ENCODE results near the gene ADORA1. TPM values are rescaled to one million over a fixed set of nuclear protein-coding genes. Genes with fewer than 3 reads are reported as not detected.
A peak's percentile ranks its signal among the peaks of the same experiment; 100 is the strongest.

Gene ADORA1
- total RNA-seq, result not detected

GRCh38 chr1:203127666-203128430 lies at the start of gene ADORA1:
Gene ADORA1 (plus strand): TSS chr1:203127726. CDS start chr1:203128842, 1,116 bp downstream.
- Mint-ChIP-seq H3K36me3 (no peaks in the 10 kb centered on the region), H3K27me3 (peaks cover 50% of the 10 kb centered on the region), H3K9me3 (ENCODE audit: low read depth) (no peaks in the 10 kb centered on the region), H3K4me1 (no peaks in the 10 kb centered on the region), H3K4me3 (no peak within 1 kb of the TSS), H3K27ac (no peak within 1 kb of the TSS)
- CTCF ChIA-PET, result interaction anchor here (0.7 to 1.5 kb wide), 3 partner anchors 42 to 87 kb away, joined by 3 to 5 read pairs (median 4); partner anchors contain the start of gene MYOG
- ATAC-seq (peak; percentile 42), DNase-seq (peak; percentile 35)

DNA sequence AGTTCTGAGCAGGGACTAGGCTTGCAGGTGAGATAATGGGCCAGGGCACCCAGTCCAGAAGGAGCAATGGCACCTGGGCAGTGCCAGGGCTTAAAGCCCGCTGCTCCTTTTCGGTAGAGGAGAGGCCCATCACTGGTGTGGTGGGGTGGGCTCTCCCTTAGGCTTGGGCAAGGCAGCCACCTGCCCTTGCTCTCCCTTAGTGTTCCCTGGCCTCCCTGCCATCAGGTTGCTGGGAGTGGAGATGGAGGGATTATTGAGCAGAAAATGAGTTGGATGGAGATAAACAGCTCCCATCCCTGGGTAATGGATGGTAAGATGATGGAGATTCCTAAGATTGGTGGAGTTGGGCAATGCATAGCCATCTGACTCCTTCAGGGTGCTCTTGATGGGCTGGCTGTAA lies 49.6 kb upstream of the ADORA1 start:
- no peak for ATAC-seq
- no peak for DNase-seq
- Mint-ChIP-seq H3K4me1 (peaks cover 4% of the 10 kb centered on the region), H3K36me3 (peaks cover 5% of the 10 kb centered on the region), H3K27me3 (peaks cover 58% of the 10 kb centered on the region), H3K9me3 (ENCODE audit: low read depth) (no peaks in the 10 kb centered on the region), H3K27ac (no peak overlapping the region), H3K4me3 (no peak overlapping the region)
- CTCF ChIA-PET, result interaction anchor here (1.0 to 1.8 kb wide), 3 partner anchors 38 to 138 kb away, joined by 3 to 8 read pairs (median 4); no protein-coding TSS in a partner anchor

DNA sequence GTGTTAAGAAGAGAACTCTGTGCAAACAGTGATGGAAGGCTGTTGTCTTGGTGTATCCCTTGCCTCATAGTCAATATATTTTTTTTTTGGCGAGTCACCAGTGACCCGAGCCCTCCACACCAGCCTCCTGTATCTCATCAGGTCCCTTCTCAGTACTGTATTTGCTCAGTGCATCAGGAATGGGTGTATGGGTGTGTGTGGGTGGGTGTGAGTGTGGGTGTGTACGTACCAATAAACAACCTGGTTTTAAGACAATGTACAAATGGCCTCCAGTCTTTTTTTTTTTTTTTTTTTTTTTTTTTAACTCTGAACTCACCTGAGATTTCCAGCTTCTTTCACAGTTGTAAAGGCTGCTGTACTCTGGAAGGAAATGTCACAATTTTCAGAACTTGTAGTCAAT lies 49.0 kb upstream of the ADORA1 start:
- peaks cover 52% of the 10 kb centered on the region for H3K27me3 Mint-ChIP-seq
- no peak overlapping the region for H3K4me3 Mint-ChIP-seq
- no peaks in the 10 kb centered on the region for H3K9me3 Mint-ChIP-seq (ENCODE audit: low read depth)
- ATAC-seq, result no peak
- no peak for DNase-seq
- CTCF ChIA-PET, result interaction anchor here (1.5 kb wide), 1 partner anchor 138 kb away, joined by 3 read pairs; no protein-coding TSS in a partner anchor
- H3K4me1 Mint-ChIP-seq, result peaks cover 4% of the 10 kb centered on the region
- H3K36me3 Mint-ChIP-seq, result peaks cover 5% of the 10 kb centered on the region
- no peak overlapping the region for H3K27ac Mint-ChIP-seq

GRCh38 chr1:203080456-203080855 lies 47.1 kb upstream of the ADORA1 start:
- DNase-seq (no peak), ATAC-seq (no peak)
- no peak overlapping the region for H3K27ac Mint-ChIP-seq
- H3K27me3 Mint-ChIP-seq, result peaks cover 36% of the 10 kb centered on the region
- H3K36me3 Mint-ChIP-seq, result peaks cover 3% of the 10 kb centered on the region
- H3K4me1 Mint-ChIP-seq, result peaks cover 4% of the 10 kb centered on the region
- H3K4me3 Mint-ChIP-seq, result no peak overlapping the region
- H3K9me3 Mint-ChIP-seq (ENCODE audit: low read depth), result no peaks in the 10 kb centered on the region
- CTCF ChIA-PET, result interaction anchor here (2.3 kb wide), 1 partner anchor 40 kb away, joined by 8 read pairs; no protein-coding TSS in a partner anchor

DNA sequence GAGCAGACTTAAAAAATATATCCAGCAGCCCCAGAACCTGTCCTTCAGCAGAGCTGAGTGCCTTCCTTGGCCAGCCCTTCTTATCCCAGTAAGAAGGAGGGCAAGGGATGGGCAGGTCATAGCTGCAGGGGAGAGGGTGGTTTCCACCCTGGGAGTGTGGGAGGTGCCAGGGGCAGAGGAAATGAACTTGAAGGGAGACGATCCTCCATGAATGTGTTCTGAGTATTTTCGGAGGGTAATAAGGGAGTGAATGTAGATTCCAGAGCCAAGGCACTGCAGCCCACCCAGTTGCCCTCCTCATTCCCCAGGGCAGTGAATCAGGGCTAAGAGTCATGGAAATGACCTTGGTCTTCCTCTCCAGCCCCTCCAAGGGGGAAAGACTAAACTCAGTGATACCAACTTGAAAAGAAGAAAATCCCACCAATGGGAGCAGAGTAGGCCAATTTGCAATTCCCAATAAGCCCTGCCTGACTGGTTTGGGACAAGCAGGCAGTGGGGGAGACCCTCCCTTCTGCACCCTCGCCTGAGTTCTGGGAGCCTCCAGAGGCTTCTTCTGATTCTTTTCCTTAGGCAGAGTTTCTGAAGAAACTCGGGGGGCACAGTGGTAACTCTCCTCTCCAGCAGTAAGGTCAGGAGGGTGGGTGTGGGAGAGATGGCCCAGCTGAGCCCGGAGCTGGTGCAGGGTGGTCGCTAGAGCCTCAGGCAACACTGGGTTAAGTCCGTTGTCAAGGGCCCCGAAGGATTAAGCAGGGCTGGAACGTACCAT lies 45.9 kb upstream of the ADORA1 start:
- CTCF ChIA-PET, result interaction anchor here (1.3 to 3.0 kb wide), 3 partner anchors 17 to 90 kb away, joined by 3 to 10 read pairs (median 8); no protein-coding TSS in a partner anchor
- no peak overlapping the region for H3K27ac Mint-ChIP-seq

DNA sequence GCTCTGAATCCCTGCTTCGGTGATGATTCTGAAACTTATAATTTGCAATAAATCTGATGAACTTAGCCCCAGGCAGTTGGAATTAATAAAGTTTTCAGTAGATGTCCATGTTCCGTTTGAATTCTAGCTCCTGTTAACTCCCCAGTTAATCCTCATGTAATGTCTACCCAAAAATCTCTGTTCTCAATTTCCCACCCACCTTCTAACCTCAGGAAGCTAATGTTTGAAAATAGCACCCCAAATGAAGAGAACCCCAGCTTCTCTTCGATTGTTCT lies 45.4 kb upstream of the ADORA1 start:
- no peak for DNase-seq
- no peak for ATAC-seq
- Mint-ChIP-seq H3K9me3 (ENCODE audit: low read depth) (no peaks in the 10 kb centered on the region), H3K27me3 (peaks cover 23% of the 10 kb centered on the region), H3K27ac (no peak overlapping the region), H3K36me3 (no peaks in the 10 kb centered on the region), H3K4me1 (no peaks in the 10 kb centered on the region), H3K4me3 (no peak overlapping the region)
- CTCF ChIA-PET, result interaction anchor here (1.3 to 3.0 kb wide), 3 partner anchors 18 to 90 kb away, joined by 3 to 10 read pairs (median 8); no protein-coding TSS in a partner anchor

More for the DNA sequence above, 45.9 kb upstream of the ADORA1 start:
- no peaks in the 10 kb centered on the region for H3K9me3 Mint-ChIP-seq (ENCODE audit: low read depth)
- H3K4me1 Mint-ChIP-seq, result no peaks in the 10 kb centered on the region
- DNase-seq (peak; percentile 8), ATAC-seq (no peak)
- H3K36me3 Mint-ChIP-seq, result no peaks in the 10 kb centered on the region
- no peak overlapping the region for H3K4me3 Mint-ChIP-seq
- H3K27me3 Mint-ChIP-seq, result peaks cover 29% of the 10 kb centered on the region

DNA sequence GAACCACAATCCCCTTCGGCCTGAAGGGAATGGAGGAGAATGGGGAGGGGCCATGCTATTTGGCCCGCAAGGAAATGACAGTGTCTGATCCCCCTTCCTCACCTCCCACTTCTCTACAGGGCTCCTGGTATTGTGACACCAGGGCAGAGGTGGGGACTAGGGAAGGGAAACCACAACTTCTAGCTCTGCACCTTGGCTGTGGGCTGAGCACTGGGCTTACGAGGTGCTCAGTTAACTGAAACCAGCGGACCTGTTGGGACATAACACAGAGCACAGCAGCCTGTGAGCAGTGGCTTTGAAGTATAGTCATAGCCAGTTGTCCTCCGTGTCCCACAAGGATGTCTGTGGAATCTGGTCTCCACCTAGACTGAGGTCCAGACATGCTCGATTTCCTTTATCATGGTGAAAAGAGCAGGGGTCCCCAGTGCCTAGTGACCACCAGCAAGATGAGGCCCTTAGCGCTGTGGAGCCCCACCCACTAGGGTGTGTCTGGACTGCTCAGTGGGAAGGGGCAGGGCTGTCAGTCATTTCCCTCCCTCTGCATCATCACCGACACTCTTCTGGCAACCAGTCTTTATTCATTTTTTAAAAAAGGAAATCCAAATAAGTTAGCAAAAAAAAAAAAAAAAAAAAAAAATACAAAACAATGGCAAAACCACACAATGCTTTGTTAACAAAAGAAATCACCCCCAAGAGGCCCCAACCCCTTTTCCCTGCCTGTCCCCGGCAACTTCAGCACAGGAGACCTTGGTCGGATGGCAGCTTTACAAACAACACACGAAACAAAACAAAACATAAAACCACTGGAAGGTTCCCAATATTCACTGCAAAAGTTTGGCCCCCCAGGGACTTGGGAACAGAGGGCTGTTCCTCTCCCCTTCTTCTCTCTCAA lies 44.7 kb upstream of the ADORA1 start:
- CTCF ChIA-PET, result interaction anchor here (1.3 to 3.0 kb wide), 6 partner anchors 19 to 133 kb away, joined by 3 to 10 read pairs (median 8); no protein-coding TSS in a partner anchor
- no peak overlapping the region for H3K4me3 Mint-ChIP-seq
- DNase-seq (peak; percentile 37), ATAC-seq (no peak)
- H3K9me3 Mint-ChIP-seq (ENCODE audit: low read depth), result no peaks in the 10 kb centered on the region
- H3K27me3 Mint-ChIP-seq, result peaks cover 17% of the 10 kb centered on the region
- no peaks in the 10 kb centered on the region for H3K4me1 Mint-ChIP-seq
- H3K27ac Mint-ChIP-seq, result no peak overlapping the region
- H3K36me3 Mint-ChIP-seq, result no peaks in the 10 kb centered on the region

GRCh38 chr1:203083463-203083921 lies 44.0 kb upstream of the ADORA1 start:
- Mint-ChIP-seq H3K9me3 (ENCODE audit: low read depth) (no peaks in the 10 kb centered on the region), H3K4me1 (no peaks in the 10 kb centered on the region), H3K27ac (no peak overlapping the region), H3K4me3 (no peak overlapping the region), H3K36me3 (no peaks in the 10 kb centered on the region), H3K27me3 (peaks cover 13% of the 10 kb centered on the region)
- CTCF ChIA-PET, result interaction anchor here (1.3 to 3.0 kb wide), 7 partner anchors 10 to 132 kb away, joined by 3 to 10 read pairs (median 6); no protein-coding TSS in a partner anchor
- peak; percentile 36 for DNase-seq
- ATAC-seq, result no peak

DNA sequence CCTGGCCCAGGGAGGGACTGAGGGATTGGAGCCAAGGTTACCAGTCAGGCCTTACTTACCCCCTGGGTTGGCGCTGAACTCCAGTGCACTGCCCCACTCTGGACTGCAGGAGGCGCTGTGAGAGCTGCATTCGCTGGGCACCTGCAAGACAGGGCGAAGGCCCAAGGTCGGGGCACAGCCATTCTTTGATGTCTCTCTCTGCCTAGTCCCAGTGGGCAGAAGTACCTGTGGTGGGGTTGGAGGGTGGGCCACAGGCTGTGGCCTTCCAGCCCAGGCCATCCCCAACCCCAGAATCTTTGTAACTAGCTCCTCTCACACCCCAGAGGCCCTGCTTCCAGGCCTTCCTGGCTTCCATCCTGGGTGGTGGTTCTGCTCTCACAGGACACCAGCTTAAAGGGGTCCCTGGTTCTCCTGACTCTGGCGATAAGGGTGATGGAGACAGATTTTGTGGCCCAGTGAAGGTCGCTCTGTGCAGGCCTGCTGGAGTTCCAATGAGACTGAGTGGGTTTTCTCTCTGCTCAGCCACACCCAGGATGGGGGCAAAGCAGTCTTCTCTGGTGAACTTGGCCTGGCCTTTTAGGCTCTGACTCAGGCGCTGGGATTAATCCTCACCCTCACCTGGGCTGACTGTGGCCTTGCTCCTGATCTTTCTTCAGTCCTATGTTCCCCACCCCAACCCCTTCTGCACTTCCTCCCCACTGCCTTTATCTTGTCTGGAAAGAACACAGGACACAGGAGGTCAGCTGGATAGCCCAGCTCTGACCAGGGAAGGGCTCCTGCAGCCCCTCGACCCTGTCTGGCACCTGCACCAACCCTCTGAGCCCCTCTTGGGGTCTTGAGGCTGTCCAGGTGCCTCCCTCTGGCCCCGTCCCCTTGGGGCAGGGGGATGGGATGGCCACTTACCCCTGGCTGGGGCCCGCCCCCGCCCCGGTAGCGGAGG lies 42.7 kb upstream of the ADORA1 start:
- peak; percentile 47 for ATAC-seq
- no peak overlapping the region for H3K4me3 Mint-ChIP-seq
- H3K4me1 Mint-ChIP-seq, result no peaks in the 10 kb centered on the region
- DNase-seq, result peak; percentile 52
- peaks cover 7% of the 10 kb centered on the region for H3K27me3 Mint-ChIP-seq
- no peaks in the 10 kb centered on the region for H3K9me3 Mint-ChIP-seq (ENCODE audit: low read depth)
- H3K27ac Mint-ChIP-seq, result no peak overlapping the region
- no peaks in the 10 kb centered on the region for H3K36me3 Mint-ChIP-seq
- CTCF ChIA-PET, result interaction anchor here (0.9 to 3.0 kb wide), 9 partner anchors 11 to 131 kb away, joined by 3 to 10 read pairs (median 5); no protein-coding TSS in a partner anchor

- ATAC-seq (no peak), DNase-seq (peak; percentile 33)
- no peak within 1 kb of the TSS for H3K27ac Mint-ChIP-seq
- no peak within 1 kb of the TSS for H3K4me3 Mint-ChIP-seq
- H3K9me3 Mint-ChIP-seq (ENCODE audit: low read depth), result no peaks in the 10 kb centered on the region
- H3K4me1 Mint-ChIP-seq, result no peaks in the 10 kb centered on the region
- CTCF ChIA-PET, result interaction anchor here (1.1 to 1.2 kb wide), 2 partner anchors 41 to 85 kb away, joined by 3 read pairs; no protein-coding TSS in a partner anchor
- H3K36me3 Mint-ChIP-seq, result no peaks in the 10 kb centered on the region
- H3K27me3 Mint-ChIP-seq, result peaks cover 10% of the 10 kb centered on the region
Observed at GRCh38 chr1:203085528-203086406, 41.8 kb upstream of the ADORA1 start, which contains the start of gene MYOG. Gene MYOG (minus strand): TSS chr1:203086012. CDS start chr1:203085961, 51 bp downstream.

All from activated CD8-positive, alpha-beta memory T cell treated with anti-CD3 and anti-CD28 coated beads, Interleukin-2, amount 10 ng/mL, durations not matched to agents 7 days and 5 days (primary cell).